ENCODE measurements around the gene PRKD2.

DNA sequence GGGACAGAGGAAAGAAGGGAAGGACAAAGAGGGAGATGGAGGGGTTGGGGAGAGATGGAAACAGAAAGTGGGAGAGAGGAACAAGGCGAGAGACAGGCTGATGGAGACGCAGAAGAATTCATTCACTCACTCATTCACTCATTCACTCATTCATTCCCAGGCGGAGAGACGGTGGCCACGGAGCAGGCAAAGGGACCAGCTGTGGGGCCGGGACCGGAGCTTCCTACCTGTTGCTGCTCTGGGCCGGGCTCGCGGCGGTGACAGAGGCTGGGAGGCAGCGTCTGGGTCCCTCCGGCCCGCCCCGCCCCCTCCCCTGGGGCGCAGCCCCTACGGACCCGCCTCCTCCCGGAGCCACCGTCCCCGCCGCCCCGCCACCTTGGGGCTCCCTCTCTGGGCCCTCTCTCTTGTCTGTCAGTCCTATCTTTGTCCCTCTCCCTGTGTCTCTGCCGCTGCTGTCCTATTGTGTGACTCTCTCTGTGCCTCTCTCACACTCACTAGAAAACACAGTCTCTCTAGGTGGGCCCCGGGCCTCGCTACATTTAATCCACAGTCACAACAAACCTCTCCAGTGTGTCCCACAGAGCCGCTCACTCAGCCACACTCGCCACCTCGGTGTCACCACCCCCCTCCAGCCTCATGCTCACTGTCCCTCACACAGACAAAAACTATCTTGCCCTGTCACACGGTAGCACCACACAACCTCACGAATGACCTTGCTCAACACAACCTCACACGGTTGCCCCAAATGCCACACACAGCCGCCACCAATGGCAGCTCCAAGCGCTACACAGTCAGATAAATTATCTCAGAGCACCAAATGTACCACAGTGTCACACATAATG, 80.8 kb downstream of the PRKD2 start, which contains the start of gene GNG8:
- TF ChIP-seq, protein P1, sequence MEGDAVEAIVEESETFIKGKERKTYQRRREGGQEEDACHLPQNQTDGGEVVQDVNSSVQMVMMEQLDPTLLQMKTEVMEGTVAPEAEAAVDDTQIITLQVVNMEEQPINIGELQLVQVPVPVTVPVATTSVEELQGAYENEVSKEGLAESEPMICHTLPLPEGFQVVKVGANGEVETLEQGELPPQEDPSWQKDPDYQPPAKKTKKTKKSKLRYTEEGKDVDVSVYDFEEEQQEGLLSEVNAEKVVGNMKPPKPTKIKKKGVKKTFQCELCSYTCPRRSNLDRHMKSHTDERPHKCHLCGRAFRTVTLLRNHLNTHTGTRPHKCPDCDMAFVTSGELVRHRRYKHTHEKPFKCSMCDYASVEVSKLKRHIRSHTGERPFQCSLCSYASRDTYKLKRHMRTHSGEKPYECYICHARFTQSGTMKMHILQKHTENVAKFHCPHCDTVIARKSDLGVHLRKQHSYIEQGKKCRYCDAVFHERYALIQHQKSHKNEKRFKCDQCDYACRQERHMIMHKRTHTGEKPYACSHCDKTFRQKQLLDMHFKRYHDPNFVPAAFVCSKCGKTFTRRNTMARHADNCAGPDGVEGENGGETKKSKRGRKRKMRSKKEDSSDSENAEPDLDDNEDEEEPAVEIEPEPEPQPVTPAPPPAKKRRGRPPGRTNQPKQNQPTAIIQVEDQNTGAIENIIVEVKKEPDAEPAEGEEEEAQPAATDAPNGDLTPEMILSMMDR (conservative IDR thresholded peaks at IDR 0.05; ENCODE audit: low read depth, low read length) = no peak
- no peak for TF ChIP-seq EZH2 (IDR thresholded peaks at IDR 0.05; ENCODE audit: borderline replicate concordance, low read depth, low read length, poor library complexity, severe bottlenecking)

Measured in A673 (cell line).